H1 (cell line): Measurements from ENCODE around the gene EMD. TPM values are rescaled to one million over a fixed set of nuclear protein-coding genes. Genes with fewer than 3 reads are reported as not detected.

ENCODE experiments used
- CTCF ChIA-PET: fragments of 300-600 bp; sonication (Branson Sonifier 250); formaldehyde crosslinking; loops from one replicate; lab custom pipeline; 2021; ENCODE audit not compliant: partially characterized antibody; lab: Charles Lee
- POLR2A ChIA-PET: fragments of 300-600 bp; sonication (Branson Sonifier 250); formaldehyde crosslinking; loops from one replicate; lab custom pipeline; 2021; ENCODE audit warnings: inconsistent platforms; ENCODE audit not compliant: partially characterized antibody; lab: Charles Lee
- DNase-seq, 2 experiments: peaks; one replicate each; pipeline versions ENCODE4 v3.0.0 to v3.0.0-alpha.2; 2010 to 2022; ENCODE audit warnings: low spot score in 2 of 2, low read depth in 1 of 2, mixed read lengths in 1 of 2
- FAIRE-seq: peaks from 2 replicates; lab custom pipeline; 2011; peaks lifted over from hg19 to GRCh38; lab: Jason Lieb, UNC
- H2AFZ ChIP-seq: 2 replicates; pipeline ENCODE4 v1.8.1; 2012; ENCODE audit warnings: low read length, inconsistent platforms
- H2AK5ac ChIP-seq: 2 replicates; pipeline ENCODE4 v1.6.1; 2013; ENCODE audit warnings: low read depth, low read length
- H2BK120ac ChIP-seq: replicated peaks from 2 replicates; pipeline ENCODE3; 2013; ENCODE audit warnings: low read depth, low read length, inconsistent platforms
- H2BK12ac ChIP-seq: 2 replicates; pipeline ENCODE4 v1.6.1; 2013; ENCODE audit warnings: low read depth, low read length
- H2BK15ac ChIP-seq: 2 replicates; pipeline ENCODE4 v1.6.1; 2013; ENCODE audit warnings: low read length
- H2BK20ac ChIP-seq: 2 replicates; pipeline ENCODE4 v1.6.1; 2013; ENCODE audit warnings: low read length
- H2BK5ac ChIP-seq: 2 replicates; pipeline ENCODE4 v1.6.1; 2013; ENCODE audit warnings: low read depth, low read length
- H3K14ac ChIP-seq: 2 replicates; pipeline ENCODE4 v1.6.1; 2013; ENCODE audit warnings: inconsistent platforms; ENCODE audit not compliant: insufficient read length
- H3K18ac ChIP-seq: 2 replicates; pipeline ENCODE4 v1.6.1; 2013; ENCODE audit warnings: low read length; ENCODE audit errors: extremely low read depth
- H3K23ac ChIP-seq: 2 replicates; pipeline ENCODE4 v1.6.1; 2013; ENCODE audit warnings: inconsistent platforms; ENCODE audit not compliant: insufficient read length
- H3K23me2 ChIP-seq: 2 replicates; pipeline ENCODE4 v1.6.1; 2013; ENCODE audit warnings: low read depth, low read length
- H3K27ac ChIP-seq: 2 replicates; pipeline ENCODE4 v1.6.1; 2011; ENCODE audit warnings: low read depth, low read length, inconsistent platforms
- H3K27me3 ChIP-seq, 4 experiments: replicated peaks in 1 of 4; 1 replicate in 1 of 4; 2 replicates in 3 of 4; pipeline versions ENCODE4 v1.6.1 to v1.8.1; 2011 to 2013; ENCODE audit warnings: low read length in 3 of 4, mild to moderate bottlenecking in 3 of 4, inconsistent platforms in 2 of 4, mixed read lengths in 2 of 4, moderate library complexity in 1 of 4; ENCODE audit not compliant: control insufficient read depth in 3 of 4, insufficient read depth in 3 of 4; ENCODE audit errors: extremely low read depth in 1 of 4
- H3K36me3 ChIP-seq, 4 experiments: 2 replicates each; pipeline versions ENCODE4 v1.6.1 to v1.8.1; 2011 to 2013; ENCODE audit warnings: mild to moderate bottlenecking in 4 of 4, low read length in 3 of 4, moderate library complexity in 2 of 4, control low read depth in 1 of 4, inconsistent platforms in 1 of 4; ENCODE audit not compliant: insufficient read depth in 4 of 4, control insufficient read depth in 2 of 4
- H3K4ac ChIP-seq: replicated peaks from 2 replicates; pipeline ENCODE3; 2013; ENCODE audit warnings: low read length, low read depth, mixed read lengths, inconsistent platforms; ENCODE audit not compliant: insufficient read length
- H3K4me1 ChIP-seq, 4 experiments: replicated peaks in 1 of 4; 1 replicate in 1 of 4; 2 replicates in 3 of 4; pipeline versions ENCODE4 v1.6.1 to v1.8.1; 2011 to 2013; ENCODE audit warnings: low read length in 3 of 4, inconsistent platforms in 2 of 4, mixed read lengths in 1 of 4; ENCODE audit not compliant: insufficient read depth in 4 of 4, control insufficient read depth in 3 of 4
- H3K4me2 ChIP-seq, 2 experiments: 2 replicates each; pipeline versions ENCODE4 v1.6.1 to v1.8.1; 2011 to 2013; ENCODE audit warnings: low read depth in 2 of 2, low read length in 2 of 2, control low read depth in 1 of 2, inconsistent platforms in 1 of 2, mild to moderate bottlenecking in 1 of 2; ENCODE audit not compliant: insufficient read depth in 1 of 2
- H3K4me3 ChIP-seq, 4 experiments: fragments of 200-600, 300-600 bp in 1 of 4; sonication (generic), shearing (Covaris generic), sonication (Bioruptor Twin) in 1 of 4; 2 replicates each; pipeline versions ENCODE4 v1.5.1 to v1.8.1; 2011 to 2016; ENCODE audit warnings: low read length in 4 of 4, low read depth in 3 of 4, control low read depth in 2 of 4, inconsistent platforms in 2 of 4, mild to moderate bottlenecking in 2 of 4, mixed read lengths in 1 of 4, moderate library complexity in 1 of 4; ENCODE audit not compliant: insufficient read depth in 2 of 4; ENCODE audit errors: extremely low read depth in 1 of 4
- H3K56ac ChIP-seq: replicated peaks from 2 replicates; pipeline ENCODE3; 2013; ENCODE audit warnings: low read depth, mild to moderate bottlenecking, mixed read lengths, low read length, inconsistent platforms; ENCODE audit not compliant: insufficient read length
- H3K79me1 ChIP-seq: 2 replicates; pipeline ENCODE4 v1.6.1; 2013; ENCODE audit warnings: low read depth, low read length, control low read depth
- H3K79me2 ChIP-seq, 2 experiments: 2 replicates each; pipeline versions ENCODE4 v1.6.1 to v1.8.1; 2012 to 2013; ENCODE audit warnings: low read length in 2 of 2, mild to moderate bottlenecking in 2 of 2, inconsistent platforms in 1 of 2; ENCODE audit not compliant: insufficient read depth in 2 of 2, control insufficient read depth in 1 of 2
- H3K9ac ChIP-seq, 4 experiments: replicated peaks in 1 of 4; 1 replicate in 1 of 4; 2 replicates in 3 of 4; pipeline versions ENCODE4 v1.6.1 to v1.8.1; 2011 to 2013; ENCODE audit warnings: low read depth in 3 of 4, low read length in 3 of 4, control low read depth in 2 of 4, mild to moderate bottlenecking in 2 of 4, moderate library complexity in 2 of 4, inconsistent platforms in 1 of 4; ENCODE audit errors: extremely low read depth in 1 of 4
- H3K9me3 ChIP-seq, 2 experiments: 2 replicates each; pipeline versions ENCODE4 v1.6.1 to v1.8.1; 2012 to 2013; ENCODE audit warnings: mild to moderate bottlenecking in 2 of 2, moderate library complexity in 2 of 2, control low read depth in 1 of 2, inconsistent platforms in 1 of 2, low read depth in 1 of 2, low read length in 1 of 2, mixed read lengths in 1 of 2; ENCODE audit not compliant: insufficient read depth in 2 of 2
- H4K20me1 ChIP-seq, 2 experiments: replicated peaks in 1 of 2; 2 replicates each; pipeline versions ENCODE3 to v1.8.1; 2011 to 2013; ENCODE audit warnings: inconsistent platforms in 2 of 2, low read length in 2 of 2, mild to moderate bottlenecking in 1 of 2; ENCODE audit not compliant: insufficient read depth in 2 of 2, control insufficient read depth in 1 of 2
- H4K5ac ChIP-seq: 2 replicates; pipeline ENCODE4 v1.6.1; 2013; ENCODE audit warnings: low read length, low read depth, mixed read lengths, inconsistent platforms; ENCODE audit not compliant: insufficient read length
- H4K8ac ChIP-seq: 2 replicates; pipeline ENCODE4 v1.8.0; 2013; ENCODE audit warnings: mild to moderate bottlenecking, moderate library complexity, low read length, inconsistent platforms; ENCODE audit not compliant: insufficient read depth; ENCODE audit errors: extremely low read depth
- H4K91ac ChIP-seq: replicated peaks from 2 replicates; pipeline ENCODE3; 2013; ENCODE audit warnings: low read length, mixed read lengths, inconsistent platforms; ENCODE audit not compliant: insufficient read length
- BRCA1 ChIP-seq: IDR thresholded peaks from 2 replicates; pipeline ENCODE4 v1.6.1; 2012; ENCODE audit warnings: low read depth, low read length, improper control_type of control experiment
- CBX5 ChIP-seq: fragments of 300-800, 300-1000 bp; sonication (generic); IDR thresholded peaks from 2 replicates; pipeline ENCODE4 v1.7.1; 2016; ENCODE audit warnings: antibody characterized with exemption, low read length, low read depth
- CEBPB ChIP-seq: IDR thresholded peaks from 2 replicates; pipeline ENCODE4 v1.6.1; 2012; ENCODE audit warnings: low read depth, low read length
- MAFK ChIP-seq: IDR thresholded peaks from 2 replicates; pipeline ENCODE4 v1.6.1; 2012; ENCODE audit warnings: low read depth, mild to moderate bottlenecking, improper control_type of control experiment, low read length
- POLR2AphosphoS5 ChIP-seq: IDR thresholded peaks from 2 replicates; pipeline ENCODE4 v1.6.1; 2011; ENCODE audit warnings: low read depth, low read length
- SUZ12 ChIP-seq: fragments of 200-600 bp; sonication (generic); IDR thresholded peaks from 2 replicates; pipeline ENCODE4 v1.6.1; 2012; ENCODE audit warnings: mild to moderate bottlenecking, inconsistent platforms, low read length, moderate library complexity, mixed read lengths
- TEAD4 ChIP-seq: IDR thresholded peaks from 2 replicates; pipeline ENCODE4 v1.6.1; 2012; ENCODE audit warnings: low read depth, low read length, inconsistent platforms, mixed read lengths
- WGBS, 2 experiments: shearing (Covaris generic) in 1 of 2; methylation state at CpG; one replicate each; pipeline versions ENCODE4 v1.1.6 to v1.1.7; 2013 to 2015; ENCODE audit warnings: low lambda C conversion rate in 2 of 2, mixed read lengths in 2 of 2, inconsistent platforms in 1 of 2, low coverage in 1 of 2, missing lambda C conversion rate in 1 of 2; ENCODE audit not compliant: insufficient replicate concordance in 2 of 2, insufficient coverage in 1 of 2, insufficient read length in 1 of 2; ENCODE audit errors: extremely low coverage in 1 of 2, missing lambda C conversion rate in 1 of 2; 5-methylcytosine and 5-hydroxymethylcytosine counted together
- polyA plus RNA-seq, 7 experiments: library from polyadenylated mRNA; depleted of rRNA in 3 of 7; stranded (reverse) in 5 of 7; unstranded in 2 of 7; fragments of >200 nt in 5 of 7; fragments of 200-250 nt in 2 of 7; gene quantifications; 1 replicate in 5 of 7; 2 replicates in 1 of 7; 4 replicates in 1 of 7; pipeline versions ENCODE4 v1.2.1 to v1.2.3, GENCODE V29; 2011 to 2013; ENCODE audit warnings: missing spikeins in 2 of 7, mixed read lengths in 2 of 7
- total RNA-seq: library from RNA; stranded (reverse); fragmentation: NEBNext Ultra II Directional; extraction: Animal tissue kit (Norgen Biotek cat#: 25700); gene quantifications from 2 replicates; pipeline ENCODE4 v1.2.1, GENCODE V29; 2021

The EMD gene
- total and polyA plus RNA-seq, 2 of the 8 experiments (the other 6 are each of a cell fraction or from before 2014, with no cell fraction given), result 45.5 to 109 TPM

GRCh38 chrX:154408659-154409221 is 29.6 kb downstream of the EMD start:
- Histone ChIP-seq H4K91ac (no peak overlapping the region), H2AK5ac (no peak overlapping the region), H3K27me3 (no peaks in the 10 kb centered on the region), H3K18ac (no peak overlapping the region), H3K9ac (no peak overlapping the region; a peak in 2 of 7 replicates), H4K8ac (no peak overlapping the region), H2AFZ (no peak overlapping the region), H3K9me3 (no peaks in the 10 kb centered on the region), H3K14ac (no peak overlapping the region), H2BK5ac (no peak overlapping the region), H3K79me1 (no peaks in the 10 kb centered on the region), H3K27ac (no peak overlapping the region), H3K23me2 (no peaks in the 10 kb centered on the region), H3K4me1 (peaks cover 2 to 11% (median 3%) of the 10 kb centered on the region in 4 experiments; a peak in 4 of 7 replicates), H4K20me1 (no peaks in the 10 kb centered on the region), H3K4me3 (peak overlapping the region in 3 of 4 experiments; percentile 21 to 52 (median 23); a peak in 4 of 8 replicates), H2BK15ac (no peak overlapping the region), H2BK12ac (no peak overlapping the region), H3K4ac (no peak overlapping the region), H3K79me2 (no peaks in the 10 kb centered on the region), H2BK20ac (no peak overlapping the region), H4K5ac (no peak overlapping the region), H3K56ac (no peak overlapping the region), H3K36me3 (peaks cover 0 to 2% (median 0%) of the 10 kb centered on the region in 4 experiments; a peak in 1 of 8 replicates), H3K23ac (no peak overlapping the region), H3K4me2 (peak overlapping the region; percentile 64 to 66), H2BK120ac (no peak overlapping the region)
- TF ChIP-seq MAFK (no peak), CEBPB (no peak), TEAD4 (no peak), BRCA1 (no peak), CBX5 (no peak), SUZ12 (no peak), POLR2AphosphoS5 (no peak)
- DNase-seq, result no peak
- ChIA-PET POLR2A (interaction anchor here (0.8 to 6.4 kb wide), 6 partner anchors 10 to 81 kb away, joined by 3 to 124 read pairs (median 8); partner anchors contain the start of genes ATP6AP1, EMD, RPL10 and SLC10A3), CTCF (interaction anchor here (1.4 to 2.3 kb wide), 3 partner anchors 10 to 486 kb away, joined by 3 to 10 read pairs (median 10); partner anchors contain the start of genes FLNA and RPL10)
- FAIRE-seq, result no peak
- WGBS, 2 experiments, result 66% methylated on average over 7 of the region's 10 CpGs; no CpG with 5 or more reads in 1 of the 2 experiments
